Endodermal cell (in vitro differentiated cells): ENCODE measurements around the gene LDHB. TPM values are rescaled to one million over a fixed set of nuclear protein-coding genes. Genes with fewer than 3 reads are reported as not detected.

ENCODE experiments used
- DNase-seq: peaks from one replicate; pipeline ENCODE4 v3.0.0-alpha.2; 2017
- H3K27ac ChIP-seq: 2 replicates; pipeline ENCODE4 v1.5.1; 2013; ENCODE audit warnings: mild to moderate bottlenecking, low read depth, low read length, moderate library complexity
- H3K27me3 ChIP-seq: 2 replicates; pipeline ENCODE4 v1.6.1; 2013; ENCODE audit warnings: mild to moderate bottlenecking, low read length, moderate library complexity; ENCODE audit not compliant: insufficient read depth, control insufficient read depth, poor library complexity, severe bottlenecking
- H3K36me3 ChIP-seq: 2 replicates; pipeline ENCODE4 v1.7.0; 2013; ENCODE audit warnings: mild to moderate bottlenecking, low read length, moderate library complexity; ENCODE audit not compliant: control insufficient read depth, insufficient read depth
- H3K4me1 ChIP-seq: one replicate; pipeline ENCODE4 v1.7.0; 2013; ENCODE audit warnings: low read length; ENCODE audit not compliant: control insufficient read depth, insufficient read depth
- H3K4me3 ChIP-seq: 2 replicates; pipeline ENCODE4 v1.5.1; 2013; ENCODE audit warnings: mild to moderate bottlenecking, low read length, moderate library complexity
- H3K9ac ChIP-seq: 2 replicates; pipeline ENCODE4 v1.6.1; 2013; ENCODE audit warnings: mild to moderate bottlenecking, low read length, moderate library complexity; ENCODE audit not compliant: poor library complexity, severe bottlenecking; ENCODE audit errors: extremely low read depth
- H3K9me3 ChIP-seq: 2 replicates; pipeline ENCODE4 v1.6.1; 2013; ENCODE audit warnings: mild to moderate bottlenecking, low read length, moderate library complexity; ENCODE audit not compliant: control insufficient read depth
- H3K27ac Mint-ChIP-seq: 2 replicates; pipeline ENCODE4 v1.8.0; 2020; ENCODE audit warnings: mixed read lengths
- H3K27me3 Mint-ChIP-seq: 2 replicates; pipeline ENCODE4 v1.8.0; 2021; ENCODE audit warnings: mild to moderate bottlenecking, mixed read lengths; ENCODE audit not compliant: insufficient read depth
- H3K36me3 Mint-ChIP-seq: 2 replicates; pipeline ENCODE4 v1.8.0; 2020; ENCODE audit warnings: low read depth, mixed read lengths
- H3K4me1 Mint-ChIP-seq: 2 replicates; pipeline ENCODE4 v1.8.0; 2020; ENCODE audit warnings: mixed read lengths
- H3K4me3 Mint-ChIP-seq: 2 replicates; pipeline ENCODE4 v1.8.0; 2020; ENCODE audit warnings: mild to moderate bottlenecking, moderate library complexity, mixed read lengths
- H3K9me3 Mint-ChIP-seq: 2 replicates; pipeline ENCODE4 v1.8.0; 2020; ENCODE audit warnings: mild to moderate bottlenecking, mixed read lengths
- CTCF ChIP-seq: fragments of 200-600 bp; sonication (generic); conservative IDR thresholded peaks from 2 replicates; pipeline ENCODE4 v1.5.0; 2021; ENCODE audit warnings: antibody characterized with exemption, mild to moderate bottlenecking
- WGBS, 2 experiments: methylation state at CpG; one replicate each; pipeline versions ENCODE4 v1.1.5 to v1.1.7; 2013; ENCODE audit warnings: missing lambda C conversion rate in 2 of 2, mixed read lengths in 1 of 2; ENCODE audit not compliant: insufficient coverage in 1 of 2, insufficient read length in 1 of 2; 5-methylcytosine and 5-hydroxymethylcytosine counted together
- total RNA-seq, 2 donors: library from RNA; stranded (reverse); fragmentation: NEBNext Ultra II Directional in 1 of 2; extraction: Animal tissue kit (Norgen Biotek cat#: 25700) in 1 of 2; gene quantifications; 2 replicates in 1 of 2; 3 replicates in 1 of 2; pipeline ENCODE4 v1.2.1, GENCODE V29; 2021

Gene LDHB
- total RNA-seq, 2 donors from 2014 or later, result 917 to 1,694 TPM

- Histone ChIP-seq H3K9me3 (no peaks in the 10 kb centered on the region), H3K4me1 (no peaks in the 10 kb centered on the region), H3K27me3 (no peaks in the 10 kb centered on the region), H3K4me3 (no peak overlapping the region), H3K36me3 (peaks cover 51% of the 10 kb centered on the region), H3K9ac (no peak overlapping the region), H3K27ac (no peak overlapping the region)
- no peak for TF ChIP-seq CTCF
- H3K36me3 Mint-ChIP-seq, result peaks cover 47% of the 10 kb centered on the region
- WGBS, 2 experiments, result 100% methylated on average over 2 of the region's 3 CpGs; no CpG with 5 or more reads in 1 of the 2 experiments
- H3K27me3 Mint-ChIP-seq, result no peaks in the 10 kb centered on the region
- H3K27ac Mint-ChIP-seq, result no peak overlapping the region
- H3K4me1 Mint-ChIP-seq, result peaks cover 18% of the 10 kb centered on the region
- H3K9me3 Mint-ChIP-seq, result no peaks in the 10 kb centered on the region
- H3K4me3 Mint-ChIP-seq, result no peak overlapping the region
- DNase-seq, result no peak
Observed at GRCh38 chr12:21634245-21634644, 23.4 kb downstream of the LDHB start.

GRCh38 chr12:21631367-21631766 lies 26.3 kb downstream of the LDHB start:
- Histone ChIP-seq H3K27ac (no peak overlapping the region), H3K9ac (no peak overlapping the region), H3K27me3 (no peaks in the 10 kb centered on the region), H3K9me3 (no peaks in the 10 kb centered on the region), H3K36me3 (peaks cover 24% of the 10 kb centered on the region), H3K4me3 (no peak overlapping the region), H3K4me1 (no peaks in the 10 kb centered on the region)
- Mint-ChIP-seq H3K4me1 (no peaks in the 10 kb centered on the region), H3K9me3 (peaks cover 16% of the 10 kb centered on the region), H3K36me3 (peaks cover 30% of the 10 kb centered on the region), H3K27me3 (peaks cover 2% of the 10 kb centered on the region), H3K27ac (no peak overlapping the region), H3K4me3 (no peak overlapping the region)
- WGBS, 2 experiments, result 72 to 83% methylated on average over 2 of the region's 2 CpGs
- TF ChIP-seq CTCF, result no peak
- DNase-seq, result no peak

GRCh38 chr12:21627924-21628323 lies 29.7 kb downstream of the LDHB start:
- Mint-ChIP-seq H3K9me3 (peaks cover 16% of the 10 kb centered on the region), H3K4me3 (no peak overlapping the region), H3K4me1 (peaks cover 5% of the 10 kb centered on the region), H3K36me3 (peaks cover 7% of the 10 kb centered on the region), H3K27ac (no peak overlapping the region), H3K27me3 (peaks cover 10% of the 10 kb centered on the region)
- no peaks in the 10 kb centered on the region for H3K4me1 ChIP-seq
- no peak for DNase-seq
- WGBS, 2 experiments, result 89 to 100% methylated on average over 1 to 2 of the region's 2 CpGs
- H3K9me3 ChIP-seq, result no peaks in the 10 kb centered on the region
- TF ChIP-seq CTCF, result no peak
- H3K4me3 ChIP-seq, result no peak overlapping the region
- no peaks in the 10 kb centered on the region for H3K27me3 ChIP-seq
- no peak overlapping the region for H3K9ac ChIP-seq
- H3K27ac ChIP-seq, result no peak overlapping the region
- no peaks in the 10 kb centered on the region for H3K36me3 ChIP-seq
